A673 (cell line): ENCODE data around the gene ACTR10.

ENCODE experiments used
- EZH2 ChIP-seq: fragments of 200-600 bp; sonication (generic); IDR thresholded peaks from 2 replicates; pipeline ENCODE4 v1.6.1; 2017; ENCODE audit warnings: borderline replicate concordance, low read depth, mild to moderate bottlenecking, mixed read lengths, antibody characterized with exemption, low read length; ENCODE audit not compliant: poor library complexity, severe bottlenecking
- TF ChIP-seq, protein P1 (sequence below): fragments of 300-800, 200-600 bp; sonication (generic); conservative IDR thresholded peaks from 2 replicates; pipeline ENCODE4 v1.5.1; 2017; ENCODE audit warnings: low read depth, mild to moderate bottlenecking, antibody characterized with exemption, low read length, moderate library complexity, mixed read lengths

DNA sequence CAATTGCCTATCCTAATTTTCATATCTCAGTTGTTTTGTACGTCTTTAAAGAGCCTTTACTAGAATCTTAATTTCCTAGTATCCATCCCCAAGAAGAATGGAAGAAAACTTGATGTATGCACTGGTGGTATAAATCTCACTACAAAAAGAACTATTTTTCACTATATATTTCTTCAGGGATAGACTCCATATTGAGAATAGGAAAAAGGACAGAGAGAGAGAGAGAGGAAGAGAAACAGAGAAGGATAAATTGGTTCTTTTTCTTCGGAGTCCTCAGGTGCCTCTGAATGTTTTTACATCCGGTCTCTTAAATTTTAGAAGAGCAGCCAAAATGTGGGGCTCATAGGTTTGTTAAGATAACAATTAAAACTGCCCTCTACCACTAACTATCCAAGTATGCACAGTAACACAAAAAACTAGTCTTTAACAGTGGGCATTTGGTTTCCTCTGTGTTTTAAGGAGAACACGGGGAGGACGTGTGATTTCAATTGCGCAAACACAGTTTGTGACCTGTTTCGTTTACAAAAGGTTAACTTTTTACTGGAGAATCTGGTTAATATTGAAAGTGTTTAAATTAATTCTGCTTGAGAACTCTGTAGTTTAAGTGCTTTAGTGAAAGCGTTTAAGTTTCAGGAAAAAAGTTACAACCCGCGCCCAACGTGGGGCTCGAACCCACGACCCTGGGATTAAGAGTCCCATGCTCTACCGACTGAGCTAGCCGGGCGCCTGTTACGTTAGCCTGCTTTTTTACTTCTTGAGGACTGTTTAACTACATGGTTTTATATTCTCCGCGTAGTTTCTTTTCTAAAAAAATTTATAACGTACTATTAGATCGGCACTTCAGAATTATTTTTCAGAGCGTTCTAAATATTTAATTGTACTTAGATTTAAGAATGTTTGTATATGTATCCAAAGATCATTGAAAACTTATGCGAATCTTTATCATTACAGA lies 39.6 kb downstream of the ACTR10 start:
- no peak for TF ChIP-seq EZH2
- TF ChIP-seq, protein P1, sequence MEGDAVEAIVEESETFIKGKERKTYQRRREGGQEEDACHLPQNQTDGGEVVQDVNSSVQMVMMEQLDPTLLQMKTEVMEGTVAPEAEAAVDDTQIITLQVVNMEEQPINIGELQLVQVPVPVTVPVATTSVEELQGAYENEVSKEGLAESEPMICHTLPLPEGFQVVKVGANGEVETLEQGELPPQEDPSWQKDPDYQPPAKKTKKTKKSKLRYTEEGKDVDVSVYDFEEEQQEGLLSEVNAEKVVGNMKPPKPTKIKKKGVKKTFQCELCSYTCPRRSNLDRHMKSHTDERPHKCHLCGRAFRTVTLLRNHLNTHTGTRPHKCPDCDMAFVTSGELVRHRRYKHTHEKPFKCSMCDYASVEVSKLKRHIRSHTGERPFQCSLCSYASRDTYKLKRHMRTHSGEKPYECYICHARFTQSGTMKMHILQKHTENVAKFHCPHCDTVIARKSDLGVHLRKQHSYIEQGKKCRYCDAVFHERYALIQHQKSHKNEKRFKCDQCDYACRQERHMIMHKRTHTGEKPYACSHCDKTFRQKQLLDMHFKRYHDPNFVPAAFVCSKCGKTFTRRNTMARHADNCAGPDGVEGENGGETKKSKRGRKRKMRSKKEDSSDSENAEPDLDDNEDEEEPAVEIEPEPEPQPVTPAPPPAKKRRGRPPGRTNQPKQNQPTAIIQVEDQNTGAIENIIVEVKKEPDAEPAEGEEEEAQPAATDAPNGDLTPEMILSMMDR, result no peak
